SK-N-SH (cell line): Measurements from ENCODE around the gene PPP1R37. TPM values are rescaled to one million over a fixed set of nuclear protein-coding genes. Genes with fewer than 3 reads are reported as not detected.

Experiments
- CTCF ChIA-PET: fragments of 300-600, 350-600 bp; formaldehyde crosslinking; extraction: SDS; loops from one replicate; lab custom pipeline; 2021; lab: Yijun Ruan, JAX
- POLR2A ChIA-PET: fragments of 350-600 bp; sonication (Branson Sonifier 250); formaldehyde crosslinking; extraction: SDS; loops from one replicate; lab custom pipeline; 2020; ENCODE audit warnings: antibody characterized with exemption, inconsistent platforms; lab: Yijun Ruan, JAX
- DNase-seq: peaks from one replicate; pipeline ENCODE4 v3.0.0; 2012
- H2AFZ ChIP-seq: fragments of 200-600 bp; sonication (generic); 2 replicates; pipeline ENCODE4 v1.8.1; 2016; ENCODE audit warnings: antibody characterized with exemption, mild to moderate bottlenecking, low read depth
- H3F3A ChIP-seq: fragments of 200-600 bp; sonication (generic); replicated peaks from 2 replicates; pipeline ENCODE3; 2016; ENCODE audit warnings: antibody characterized with exemption, mild to moderate bottlenecking; ENCODE audit not compliant: insufficient read depth
- H3K27ac ChIP-seq, 2 experiments: fragments of 200-500 bp in 1 of 2; fragments of 200-600 bp in 1 of 2; sonication (Bioruptor generic) in 1 of 2; sonication (generic), shearing (Covaris generic) in 1 of 2; 2 replicates each; pipeline versions ENCODE4 v1.5.1 to v1.6.1; 2014 to 2016; ENCODE audit warnings: low read depth in 2 of 2, inconsistent platforms in 1 of 2, low read length in 1 of 2, mild to moderate bottlenecking in 1 of 2, mixed read lengths in 1 of 2
- H3K27me3 ChIP-seq: fragments of 200-600 bp; sonication (generic), shearing (Covaris generic); 2 replicates; pipeline ENCODE4 v1.6.1; 2016; ENCODE audit warnings: mixed run types; ENCODE audit not compliant: insufficient read depth
- H3K36me3 ChIP-seq, 2 experiments: fragments of 200-500 bp in 1 of 2; fragments of 200-600 bp in 1 of 2; sonication (Bioruptor generic) in 1 of 2; sonication (generic) in 1 of 2; replicated peaks in 1 of 2; 2 replicates each; pipeline versions ENCODE3 to v1.5.1; 2014 to 2016; ENCODE audit warnings: low read length in 1 of 2, mild to moderate bottlenecking in 1 of 2; ENCODE audit not compliant: insufficient read depth in 2 of 2, control insufficient read depth in 1 of 2
- H3K4me1 ChIP-seq, 2 experiments: fragments of 200-500 bp in 1 of 2; fragments of 200-600 bp in 1 of 2; sonication (Bioruptor generic) in 1 of 2; sonication (generic), shearing (Covaris generic) in 1 of 2; 2 replicates each; pipeline versions ENCODE4 v1.5.1 to v1.6.1; 2014 to 2016; ENCODE audit warnings: low read depth in 1 of 2, low read length in 1 of 2, mixed run types in 1 of 2; ENCODE audit not compliant: insufficient read depth in 2 of 2, control insufficient read depth in 1 of 2
- H3K4me2 ChIP-seq: fragments of 200-600 bp; sonication (generic), shearing (Covaris generic); 2 replicates; pipeline ENCODE4 v1.6.1; 2017; ENCODE audit warnings: mixed run types
- H3K4me3 ChIP-seq, 2 experiments: fragments of 200-500 bp in 1 of 2; fragments of 200-600 bp in 1 of 2; sonication (Bioruptor generic) in 1 of 2; sonication (generic), shearing (Covaris generic) in 1 of 2; 2 replicates each; pipeline versions ENCODE4 v1.5.1 to v1.8.1; 2014 to 2016; ENCODE audit warnings: low read depth in 2 of 2, inconsistent platforms in 1 of 2, low read length in 1 of 2, mild to moderate bottlenecking in 1 of 2, mixed read lengths in 1 of 2, moderate library complexity in 1 of 2
- H3K79me2 ChIP-seq: fragments of 200-600 bp; sonication (generic); 2 replicates; pipeline ENCODE4 v1.8.1; 2017; ENCODE audit warnings: mild to moderate bottlenecking; ENCODE audit not compliant: insufficient read depth
- H3K9ac ChIP-seq: fragments of 200-600 bp; sonication (generic); 2 replicates; pipeline ENCODE4 v1.6.1; 2017; ENCODE audit warnings: mixed run types
- H3K9me2 ChIP-seq: fragments of 200-600 bp; sonication (generic); 2 replicates; pipeline ENCODE4 v1.6.1; 2017; ENCODE audit warnings: mixed run types
- H3K9me3 ChIP-seq: fragments of 200-600 bp; sonication (generic); 2 replicates; pipeline ENCODE4 v1.6.1; 2017; ENCODE audit warnings: mixed run types, mild to moderate bottlenecking, moderate library complexity
- H4K20me1 ChIP-seq: fragments of 200-600 bp; sonication (generic); 2 replicates; pipeline ENCODE4 v1.6.1; 2017; ENCODE audit warnings: mild to moderate bottlenecking, mixed run types; ENCODE audit not compliant: insufficient read depth
- CTCF ChIP-seq: fragments of 200-600 bp; sonication (generic); IDR thresholded peaks from 2 replicates; pipeline ENCODE4 v1.6.1; 2017; ENCODE audit warnings: antibody characterized with exemption, mild to moderate bottlenecking, moderate library complexity
- ELF1 ChIP-seq: IDR thresholded peaks from 2 replicates; pipeline ENCODE4 v1.4.0; 2012
- EP300 ChIP-seq, 2 experiments: IDR thresholded peaks; 2 replicates each; pipeline versions ENCODE4 v1.4.0 to v1.6.1; 2012; ENCODE audit warnings: borderline replicate concordance in 1 of 2, low read depth in 1 of 2, low read length in 1 of 2
- EZH2phosphoT487 ChIP-seq: fragments of 200-600 bp; sonication (generic); IDR thresholded peaks from 2 replicates; pipeline ENCODE4 v1.6.1; 2017; ENCODE audit warnings: low read depth, mixed run types, mild to moderate bottlenecking, antibody characterized with exemption, moderate library complexity, borderline replicate concordance
- FOSL2 ChIP-seq: IDR thresholded peaks from 2 replicates; pipeline ENCODE4 v1.4.0; 2012; ENCODE audit warnings: low read depth, mild to moderate bottlenecking, moderate library complexity, borderline replicate concordance
- FOXJ3 ChIP-seq: sonication (generic); formaldehyde crosslinking; IDR thresholded peaks from 2 replicates; pipeline ENCODE4 v1.5.1; 2020; ENCODE audit warnings: mild to moderate bottlenecking, missing genetic modification reagents
- GABPA ChIP-seq: IDR thresholded peaks from 2 replicates; pipeline ENCODE4 v1.4.0; 2012; ENCODE audit warnings: low read depth, mild to moderate bottlenecking
- GATA2 ChIP-seq: sonication (generic); formaldehyde crosslinking; IDR thresholded peaks from 2 replicates; pipeline ENCODE4 v1.5.0; 2020; ENCODE audit warnings: mild to moderate bottlenecking, missing genetic modification reagents
- IRF3 ChIP-seq: fragments of 150-350 bp; IDR thresholded peaks from 2 replicates; pipeline ENCODE4 v1.6.1; 2016; ENCODE audit warnings: mild to moderate bottlenecking, low read depth, low read length
- JUND ChIP-seq: IDR thresholded peaks from 2 replicates; pipeline ENCODE4 v1.4.0; 2012
- MAX ChIP-seq: IDR thresholded peaks from 2 replicates; pipeline ENCODE4 v1.4.0; 2012; ENCODE audit warnings: low read depth
- MEF2A ChIP-seq: IDR thresholded peaks from 2 replicates; pipeline ENCODE4 v1.4.0; 2012; ENCODE audit warnings: low read depth, borderline replicate concordance
- POLR2AphosphoS5 ChIP-seq: IDR thresholded peaks from 2 replicates; pipeline ENCODE4 v1.6.1; 2012; ENCODE audit warnings: low read depth, low read length
- RAD21 ChIP-seq: IDR thresholded peaks from 2 replicates; pipeline ENCODE4 v1.6.1; 2012; ENCODE audit warnings: mild to moderate bottlenecking, low read length
- RCOR1 ChIP-seq: fragments of 150-350 bp; IDR thresholded peaks from 2 replicates; pipeline ENCODE4 v1.6.1; 2017; ENCODE audit warnings: antibody characterized with exemption, low read length
- RXRA ChIP-seq: IDR thresholded peaks from 2 replicates; pipeline ENCODE4 v1.4.0; 2012; ENCODE audit warnings: low read depth, mild to moderate bottlenecking, borderline replicate concordance
- SIN3A ChIP-seq: IDR thresholded peaks from 2 replicates; pipeline ENCODE4 v1.6.1; 2012; ENCODE audit warnings: low read depth, mild to moderate bottlenecking, low read length, moderate library complexity, borderline replicate concordance
- SMC3 ChIP-seq: IDR thresholded peaks from 2 replicates; pipeline ENCODE4 v1.6.1; 2012; ENCODE audit warnings: low read depth, low read length, improper control_type of control experiment
- TCF12 ChIP-seq: IDR thresholded peaks from 2 replicates; pipeline ENCODE4 v1.4.0; 2012
- USF1 ChIP-seq: IDR thresholded peaks from 2 replicates; pipeline ENCODE4 v1.4.0; 2012; ENCODE audit warnings: low read depth, borderline replicate concordance
- YY1 ChIP-seq: IDR thresholded peaks from 2 replicates; pipeline ENCODE4 v1.4.0; 2012; ENCODE audit warnings: low read depth, mild to moderate bottlenecking
- WGBS: methylation state at CpG from one replicate; pipeline ENCODE4 v1.1.6; 2017; ENCODE audit warnings: low lambda C conversion rate; 5-methylcytosine and 5-hydroxymethylcytosine counted together
- polyA plus RNA-seq, 3 experiments: library from polyadenylated mRNA; depleted of rRNA; stranded (reverse); fragments of >200 nt; gene quantifications; 2 replicates each; pipeline ENCODE4 v1.2.3, GENCODE V29; 2012
- TF ChIP-seq, protein P1 (sequence below): IDR thresholded peaks from 2 replicates; pipeline ENCODE4 v1.4.0; 2012; ENCODE audit warnings: low read depth, borderline replicate concordance
- TF ChIP-seq, protein P2 (sequence below): IDR thresholded peaks from 2 replicates; pipeline ENCODE4; 2012

PPP1R37 gene
- polyA plus RNA-seq, 1 of the 3 experiments (the other 2 are of a cell fraction), result 24.4 TPM

DNA sequence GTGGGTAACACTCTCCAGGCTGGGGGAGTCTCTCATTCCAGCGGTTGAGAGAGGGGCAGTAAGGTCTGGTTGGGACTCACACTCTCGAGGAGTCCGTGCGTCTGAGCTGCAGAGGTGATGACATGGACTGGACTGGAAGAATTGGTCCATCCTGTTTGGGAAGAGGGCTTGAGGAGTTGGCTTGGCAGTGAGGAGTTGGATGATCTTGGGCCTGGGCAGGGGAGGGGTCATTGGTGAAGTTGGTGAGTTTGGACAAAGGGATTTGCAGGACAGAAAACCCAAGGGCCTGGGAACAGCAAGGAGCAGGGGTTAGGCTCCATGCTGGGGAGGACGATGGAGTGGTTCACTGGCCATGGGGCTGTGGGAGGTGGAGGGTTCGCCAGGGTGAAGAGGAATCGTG lies 3.7 kb downstream of the PPP1R37 start:
- Histone ChIP-seq H2AFZ (no peak overlapping the region), H3F3A (peaks cover 16% of the 10 kb centered on the region), H4K20me1 (peaks cover 75% of the 10 kb centered on the region), H3K9me2 (no peaks in the 10 kb centered on the region), H3K4me3 (no peak overlapping the region), H3K36me3 (no peaks in the 10 kb centered on the region), H3K27ac (0 out of 4 replicates have a peak overlapping the region, but pooled peaks of 1 of the 2 experiments have one; percentile 84), H3K9me3 (no peaks in the 10 kb centered on the region), H3K27me3 (no peaks in the 10 kb centered on the region), H3K4me2 (no peak overlapping the region; the same call in 1 of the 2 replicates), H3K79me2 (peaks cover 88% of the 10 kb centered on the region), H3K9ac (no peak overlapping the region), H3K4me1 (peaks cover 23 to 32% of the 10 kb centered on the region in 2 experiments; a peak in 3 of 4 replicates)
- POLR2A ChIA-PET, result no interaction called here
- TF ChIP-seq MEF2A, result no peak
- TF ChIP-seq RXRA, result no peak
- TF ChIP-seq RAD21, result no peak
- no peak for TF ChIP-seq GABPA
- TF ChIP-seq TCF12, result no peak
- no peak for TF ChIP-seq YY1
- TF ChIP-seq POLR2AphosphoS5, result no peak
- no peak for TF ChIP-seq ELF1
- TF ChIP-seq USF1, result no peak
- TF ChIP-seq, protein P1, sequence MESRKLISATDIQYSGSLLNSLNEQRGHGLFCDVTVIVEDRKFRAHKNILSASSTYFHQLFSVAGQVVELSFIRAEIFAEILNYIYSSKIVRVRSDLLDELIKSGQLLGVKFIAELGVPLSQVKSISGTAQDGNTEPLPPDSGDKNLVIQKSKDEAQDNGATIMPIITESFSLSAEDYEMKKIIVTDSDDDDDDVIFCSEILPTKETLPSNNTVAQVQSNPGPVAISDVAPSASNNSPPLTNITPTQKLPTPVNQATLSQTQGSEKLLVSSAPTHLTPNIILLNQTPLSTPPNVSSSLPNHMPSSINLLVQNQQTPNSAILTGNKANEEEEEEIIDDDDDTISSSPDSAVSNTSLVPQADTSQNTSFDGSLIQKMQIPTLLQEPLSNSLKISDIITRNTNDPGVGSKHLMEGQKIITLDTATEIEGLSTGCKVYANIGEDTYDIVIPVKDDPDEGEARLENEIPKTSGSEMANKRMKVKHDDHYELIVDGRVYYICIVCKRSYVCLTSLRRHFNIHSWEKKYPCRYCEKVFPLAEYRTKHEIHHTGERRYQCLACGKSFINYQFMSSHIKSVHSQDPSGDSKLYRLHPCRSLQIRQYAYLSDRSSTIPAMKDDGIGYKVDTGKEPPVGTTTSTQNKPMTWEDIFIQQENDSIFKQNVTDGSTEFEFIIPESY, result no peak
- CTCF ChIA-PET, result no interaction called here
- DNase-seq, result no peak
- 90% methylated on average over 7 of the region's 7 CpGs for WGBS

GRCh38 chr19:45097450-45097775 lies 4.4 kb downstream of the PPP1R37 start:
- Histone ChIP-seq H3K9me2 (no peaks in the 10 kb centered on the region), H3F3A (peaks cover 13% of the 10 kb centered on the region), H3K27ac (peak overlapping the region in 1 of 2 experiments; percentile 84; a peak in 2 of 4 replicates), H3K79me2 (peaks cover 95% of the 10 kb centered on the region), H3K4me1 (peaks cover 23 to 32% of the 10 kb centered on the region in 2 experiments; a peak in 3 of 4 replicates), H2AFZ (no peak overlapping the region), H3K4me3 (no peak overlapping the region), H3K4me2 (peak overlapping the region; percentile 77; the same call in 1 of the 2 replicates), H3K27me3 (no peaks in the 10 kb centered on the region), H3K36me3 (no peaks in the 10 kb centered on the region), H4K20me1 (peaks cover 82% of the 10 kb centered on the region), H3K9me3 (no peaks in the 10 kb centered on the region), H3K9ac (no peak overlapping the region)
- WGBS, result 94% methylated on average over 6 of the region's 7 CpGs
- ChIA-PET POLR2A (no interaction called here), CTCF (no interaction called here)
- no peak for DNase-seq
- TF ChIP-seq MAX (no peak), ELF1 (no peak), MEF2A (no peak), RCOR1 (no peak), EP300 (IDR thresholded peaks at IDR 0.05; ENCODE audit: borderline replicate concordance in 1 of 2, low read depth in 1 of 2, low read length in 1 of 2) (no peak), IRF3 (no peak), JUND (no peak), FOSL2 (no peak), RXRA (no peak), SMC3 (no peak), RAD21 (no peak), SIN3A (no peak), EZH2phosphoT487 (no peak), FOXJ3 (CRISPR knock-in tag) (no peak), GATA2 (CRISPR knock-in tag) (no peak), YY1 (no peak), CTCF (no peak)
- TF ChIP-seq, protein P2, sequence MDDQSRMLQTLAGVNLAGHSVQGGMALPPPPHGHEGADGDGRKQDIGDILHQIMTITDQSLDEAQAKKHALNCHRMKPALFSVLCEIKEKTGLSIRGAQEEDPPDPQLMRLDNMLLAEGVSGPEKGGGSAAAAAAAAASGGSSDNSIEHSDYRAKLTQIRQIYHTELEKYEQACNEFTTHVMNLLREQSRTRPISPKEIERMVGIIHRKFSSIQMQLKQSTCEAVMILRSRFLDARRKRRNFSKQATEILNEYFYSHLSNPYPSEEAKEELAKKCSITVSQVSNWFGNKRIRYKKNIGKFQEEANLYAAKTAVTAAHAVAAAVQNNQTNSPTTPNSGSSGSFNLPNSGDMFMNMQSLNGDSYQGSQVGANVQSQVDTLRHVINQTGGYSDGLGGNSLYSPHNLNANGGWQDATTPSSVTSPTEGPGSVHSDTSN, result no peak
